ENCODE measurements around the gene RGS2.

The RGS2 gene

DNA sequence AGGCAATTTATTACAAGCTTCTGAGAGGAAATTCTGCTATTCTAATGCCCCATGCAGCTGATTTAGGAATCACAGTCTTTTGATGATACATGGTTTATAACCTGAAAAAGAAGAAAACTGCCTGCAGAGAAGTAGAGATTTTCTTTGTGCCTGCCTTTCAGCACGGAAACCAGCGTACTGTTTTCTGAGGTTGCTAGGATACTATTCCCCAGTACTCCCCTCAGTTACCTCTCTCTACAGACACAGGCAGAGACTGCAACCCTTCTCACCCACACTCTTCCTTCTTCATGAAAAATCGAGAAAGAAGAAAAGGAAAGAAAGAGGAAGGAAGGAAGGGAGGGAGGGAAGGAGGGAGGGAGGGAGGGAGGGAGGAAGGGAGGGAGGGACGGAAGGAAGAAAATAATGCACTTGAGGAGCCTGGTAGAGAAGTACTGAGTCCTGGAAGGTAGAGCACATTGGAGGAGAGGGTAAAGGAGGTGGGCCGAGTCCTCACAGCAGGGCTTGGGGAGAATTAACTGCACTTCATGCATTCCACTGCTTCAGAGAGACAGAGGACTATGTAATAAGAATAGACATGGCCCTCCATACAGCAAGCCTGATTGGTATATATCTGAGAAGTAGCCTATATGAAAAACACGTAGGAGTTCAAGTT is 21.9 kb downstream of the RGS2 start:
- DNase-seq, result no peak

DNA sequence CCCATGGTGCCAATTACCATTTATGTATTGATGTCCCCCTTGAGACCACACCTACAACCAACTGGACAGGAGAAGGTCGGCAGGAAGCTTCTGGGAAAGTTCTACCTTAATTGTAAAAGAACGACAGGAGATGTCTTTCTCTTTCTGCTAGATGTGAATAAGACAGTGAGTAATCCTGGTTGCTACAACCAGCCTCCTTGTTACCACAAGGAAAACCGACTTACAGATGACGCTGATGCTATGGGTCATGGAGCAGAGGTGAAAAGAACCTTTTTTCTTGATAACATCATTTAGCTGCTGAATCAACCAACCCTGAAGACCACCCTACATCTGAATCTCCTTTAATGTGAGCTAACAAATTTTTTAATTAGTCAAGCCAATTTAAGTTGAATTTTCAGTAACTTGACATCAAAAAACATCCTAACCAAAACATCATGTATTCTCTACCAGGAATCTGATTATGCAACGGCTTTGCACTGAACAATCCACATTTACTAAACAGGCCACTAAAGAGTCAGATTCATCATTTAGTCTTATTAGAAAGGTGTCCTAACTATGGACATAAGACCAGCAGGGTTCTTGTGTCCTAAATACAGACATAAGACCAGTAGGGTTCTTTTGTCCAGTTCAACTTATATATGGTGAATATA is 23.0 kb downstream of the RGS2 start:
- no peak for DNase-seq

DNA sequence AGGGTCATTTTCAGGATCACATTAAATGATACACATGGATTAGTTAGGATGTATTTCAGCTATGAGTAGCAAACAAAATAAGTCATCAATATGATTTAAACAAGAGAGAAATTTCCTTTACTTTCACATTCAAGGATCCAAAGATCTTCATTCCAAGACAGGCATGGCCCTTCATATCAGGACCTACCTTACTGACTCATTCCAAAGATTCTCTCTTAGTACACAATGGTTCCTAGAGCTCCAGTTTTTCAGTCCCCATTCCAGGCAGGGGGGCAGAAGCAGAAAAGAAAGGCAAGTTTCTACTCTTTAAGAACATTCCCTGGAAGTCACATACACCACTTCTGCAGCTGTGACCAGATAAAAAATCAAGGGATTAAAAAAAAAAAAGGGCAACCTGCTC is 23.7 kb downstream of the RGS2 start:
- no peak for DNase-seq

DNA sequence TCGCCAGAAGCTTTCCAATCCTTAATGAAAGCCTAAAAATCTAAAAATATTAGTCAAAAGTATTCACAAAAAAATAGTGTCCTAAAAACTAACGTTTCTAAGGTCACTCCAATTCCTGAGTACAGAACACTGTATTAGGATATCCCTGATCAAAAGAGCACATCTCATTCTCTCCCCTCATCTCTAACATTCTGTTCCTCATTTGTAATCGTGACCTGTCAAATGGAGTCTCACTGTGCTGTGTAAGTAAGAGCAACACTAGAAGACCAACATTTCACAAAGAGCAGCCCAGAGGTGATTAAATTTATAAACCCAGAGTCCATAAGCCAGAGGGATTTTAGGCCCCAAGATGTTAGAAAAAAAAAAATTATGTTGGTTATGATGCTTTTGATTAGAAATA is 26.3 kb downstream of the RGS2 start:
- DNase-seq, result no peak

DNA sequence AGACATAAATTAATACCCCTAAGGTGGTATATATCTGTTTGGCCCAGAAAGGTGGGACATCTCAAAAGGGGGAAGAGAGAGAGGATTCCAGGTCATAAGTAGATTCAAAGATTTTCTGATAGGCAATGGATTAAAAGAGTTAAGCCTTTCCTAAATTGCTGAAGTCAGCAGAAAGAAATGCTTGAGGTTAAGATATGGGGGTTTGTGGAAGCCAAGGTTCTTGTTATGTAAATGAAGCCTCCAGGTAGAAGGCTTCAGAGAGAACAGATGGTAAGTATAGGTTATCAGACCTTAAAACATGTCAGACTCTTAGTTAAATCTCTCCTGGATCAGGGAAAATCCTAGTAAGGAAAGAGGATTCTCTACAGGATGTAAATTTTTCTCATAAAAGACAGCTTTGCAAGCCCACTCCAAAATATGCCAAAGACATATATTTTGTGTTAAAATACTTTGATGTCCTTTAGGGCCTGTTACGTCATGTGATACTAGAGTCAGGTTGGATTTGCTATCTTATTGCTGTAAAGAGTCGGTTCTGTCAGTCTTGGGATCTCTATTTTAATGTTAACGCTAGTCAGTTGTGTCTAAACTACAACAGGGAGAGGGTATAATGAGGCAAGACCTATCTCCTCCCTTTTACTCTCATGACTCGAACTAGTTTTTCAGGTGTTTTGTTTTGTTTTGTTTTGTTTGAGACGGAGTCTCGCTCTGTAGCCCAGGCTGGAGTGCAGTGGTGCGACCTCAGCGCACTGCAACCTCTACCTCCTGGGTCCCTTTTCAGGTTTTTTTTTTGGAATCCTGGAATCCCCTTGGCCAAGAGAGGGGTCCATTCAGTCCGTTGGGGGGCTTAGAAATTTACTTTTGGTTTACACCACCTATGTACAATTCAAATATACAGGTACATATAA is 30.6 kb downstream of the RGS2 start:
- DNase-seq, result no peak

DNA sequence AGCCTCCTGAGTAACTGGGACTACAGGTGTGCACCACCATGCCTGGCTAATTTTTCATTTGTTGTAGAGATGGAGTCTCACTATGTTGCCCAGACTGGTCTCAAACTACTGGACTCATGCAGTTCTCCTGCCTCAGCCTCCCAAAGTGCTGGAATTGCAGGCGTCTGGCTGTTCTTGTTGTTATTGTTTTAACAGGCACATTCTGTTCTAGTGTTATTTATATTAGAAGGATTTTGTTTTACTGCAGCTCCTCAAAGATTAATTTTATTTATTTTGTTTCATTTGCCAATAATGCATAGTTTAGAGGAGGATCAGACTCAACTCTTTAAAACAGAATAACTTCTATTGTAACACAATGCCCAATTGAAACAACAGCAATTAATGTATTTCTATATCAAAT is 35.5 kb downstream of the RGS2 start:
- DNase-seq, result no peak

DNA sequence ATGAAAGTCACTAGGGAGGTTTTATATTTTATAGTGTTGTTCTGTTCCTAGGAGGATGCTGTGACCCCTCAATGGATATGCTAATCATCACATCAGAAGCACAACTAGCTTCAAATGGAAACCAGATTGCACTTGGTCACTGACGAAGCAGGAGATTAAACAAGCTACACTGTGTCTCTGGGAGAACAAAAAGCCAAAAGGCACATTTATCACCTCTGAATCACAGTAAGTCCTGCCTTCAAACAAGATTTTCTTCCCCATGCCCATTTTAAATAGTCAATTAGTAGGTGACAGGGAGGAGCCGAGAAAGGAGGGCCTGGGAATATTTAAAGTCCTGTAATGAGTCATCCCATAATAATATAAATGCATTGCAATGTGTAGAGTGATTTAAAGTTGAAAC is 38.1 kb downstream of the RGS2 start:
- DNase-seq, result peak; percentile 67

DNA sequence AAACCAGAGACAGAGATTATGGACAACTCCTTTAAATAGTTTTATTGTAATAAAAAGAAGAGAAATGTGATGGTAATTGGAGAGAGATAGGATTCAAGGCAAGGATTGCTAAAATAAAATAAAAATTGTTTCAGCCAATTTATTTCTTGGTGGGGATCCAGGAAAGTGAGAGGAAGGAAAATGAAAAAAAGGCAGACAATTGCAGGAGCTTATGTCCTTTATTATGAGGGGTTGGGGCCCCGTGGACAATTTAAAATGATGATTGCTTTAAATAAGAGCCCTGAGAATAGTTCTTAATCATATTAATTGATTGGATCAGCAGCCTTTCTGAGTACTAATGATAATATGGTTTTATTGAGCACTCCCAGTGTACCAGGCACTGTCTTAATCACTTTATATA is 40.2 kb downstream of the RGS2 start:
- no peak for DNase-seq

DNA sequence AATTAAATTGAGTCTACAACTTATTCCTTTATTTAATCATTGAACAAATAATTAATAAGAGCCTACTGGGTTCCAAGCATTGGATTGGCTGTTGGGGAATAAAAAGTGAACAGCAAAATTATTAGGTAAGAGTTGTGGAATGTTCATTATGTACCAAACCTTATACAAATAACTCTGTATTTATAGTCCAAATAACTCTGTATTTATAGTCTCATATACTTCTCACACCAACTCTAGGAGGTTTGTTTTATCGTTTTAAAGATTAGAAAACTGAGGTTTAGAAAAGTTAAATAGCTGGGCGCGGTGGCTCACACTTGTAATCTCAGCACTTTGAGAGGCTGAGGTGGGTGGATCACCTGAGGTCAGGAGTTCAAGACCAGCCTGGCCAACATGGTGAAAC is 40.6 kb downstream of the RGS2 start:
- no peak for DNase-seq

DNA sequence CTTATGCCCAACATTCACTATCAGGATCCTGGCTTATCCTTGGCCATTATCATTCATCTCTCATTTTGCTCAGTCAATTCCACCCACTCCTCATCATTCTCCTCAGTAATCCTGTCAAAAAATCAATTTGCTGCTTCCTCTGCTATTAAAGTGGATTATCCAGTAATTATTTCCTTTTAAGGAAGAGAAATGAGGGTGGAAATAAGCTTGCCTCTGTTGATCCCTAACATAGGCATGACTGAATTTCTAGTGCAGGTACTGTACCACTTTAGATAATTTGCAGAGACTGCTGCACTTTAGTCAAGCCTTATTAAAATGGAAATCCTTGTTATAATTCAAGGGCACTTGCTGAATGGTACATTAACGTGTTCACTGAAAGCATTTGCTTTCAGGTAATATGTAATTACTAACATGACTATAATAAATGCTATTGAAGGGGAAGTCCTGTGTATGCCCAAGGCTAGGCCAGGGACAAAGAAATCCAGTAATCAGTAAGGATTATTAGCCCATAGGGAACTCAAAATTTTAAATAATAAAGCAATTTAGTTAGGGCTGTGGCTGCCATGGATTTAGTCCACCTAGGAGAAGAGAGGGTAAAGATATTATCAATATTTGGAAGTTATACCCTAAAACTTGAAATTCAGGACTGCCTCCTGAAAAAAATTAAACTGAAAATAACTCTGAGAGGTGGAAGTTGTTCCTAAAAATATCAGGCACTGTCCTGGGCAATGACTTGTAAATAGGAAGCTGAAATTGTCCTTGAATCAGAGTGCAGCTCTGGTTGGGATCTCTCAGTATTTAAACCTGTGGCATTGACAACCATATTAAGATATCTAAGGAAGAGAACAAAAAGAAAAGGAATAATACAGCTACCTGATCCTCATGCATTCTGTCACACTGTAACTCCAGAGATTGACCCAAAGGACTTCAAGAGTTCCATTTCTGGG is 43.4 kb downstream of the RGS2 start:
- DNase-seq, result no peak

DNA sequence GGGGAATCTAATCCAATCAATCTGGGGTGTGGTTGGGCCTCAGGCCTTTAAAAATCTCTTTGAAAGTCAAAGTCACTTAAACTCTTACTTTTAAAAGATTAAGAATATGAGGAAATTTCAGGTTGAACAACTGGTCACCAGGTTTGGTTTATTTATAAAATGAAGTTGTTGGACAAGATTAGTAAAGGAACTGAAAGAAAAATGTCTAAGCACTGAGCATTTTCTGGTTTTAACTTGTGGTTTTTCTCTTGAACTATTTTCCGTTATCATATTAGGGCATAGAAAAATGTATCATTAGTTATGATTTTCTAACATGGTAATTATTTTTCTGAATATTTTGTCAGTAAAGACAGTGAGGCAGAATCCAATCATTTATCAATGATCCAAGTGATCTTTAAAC is 49.6 kb downstream of the RGS2 start:
- DNase-seq, result no peak

DNA sequence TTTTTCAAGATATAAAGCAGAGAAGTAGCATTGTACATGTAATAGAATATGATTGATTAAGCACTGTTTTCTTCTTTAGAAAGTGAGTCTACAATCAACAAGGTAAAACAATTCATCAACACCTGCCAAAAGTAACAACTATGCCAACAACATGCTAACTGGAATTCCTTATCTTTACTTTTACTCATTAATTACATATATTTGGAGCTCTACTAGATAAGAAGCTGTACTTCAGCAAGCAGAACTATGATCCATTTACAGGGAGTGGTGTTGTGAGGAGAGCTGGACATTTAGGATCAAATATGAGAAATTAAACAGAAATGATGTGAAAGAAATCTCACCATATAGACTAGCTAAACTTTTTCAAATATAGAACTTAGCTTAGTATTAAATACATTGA is 51.0 kb downstream of the RGS2 start:
- no peak for DNase-seq

DNA sequence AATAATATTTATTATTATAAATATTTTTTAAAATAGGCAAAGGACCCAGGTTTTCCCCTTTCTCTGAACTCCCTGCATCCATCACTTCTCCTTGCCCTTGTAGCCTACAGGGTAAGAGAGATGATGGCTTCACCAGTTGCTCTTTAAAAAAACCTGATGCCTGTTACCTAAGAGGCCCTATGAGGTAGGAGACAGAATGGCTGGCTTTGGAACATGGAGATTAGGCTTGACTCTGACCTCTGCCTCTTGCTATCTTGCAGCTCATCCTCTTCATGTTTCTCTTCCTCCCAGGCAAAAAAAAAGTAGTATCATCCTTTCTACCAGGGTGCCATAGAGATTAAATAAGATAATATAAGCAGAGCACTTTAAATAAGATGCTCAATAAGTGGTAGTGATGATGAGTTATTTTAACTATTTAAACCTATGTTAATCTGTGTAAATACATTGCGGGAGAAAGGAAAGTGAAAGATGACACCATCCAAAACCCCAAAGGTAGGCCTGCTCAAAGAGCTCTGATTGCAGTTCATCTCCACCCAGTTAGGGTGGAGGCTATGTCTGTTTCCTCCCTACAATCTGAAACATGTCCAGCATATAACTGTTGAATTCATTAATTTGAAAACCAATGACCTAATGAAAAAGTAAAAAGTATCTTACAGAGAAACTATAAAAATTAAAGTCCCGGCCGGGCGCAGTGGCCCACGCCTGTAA is 51.8 kb downstream of the RGS2 start:
- no peak for DNase-seq

DNA sequence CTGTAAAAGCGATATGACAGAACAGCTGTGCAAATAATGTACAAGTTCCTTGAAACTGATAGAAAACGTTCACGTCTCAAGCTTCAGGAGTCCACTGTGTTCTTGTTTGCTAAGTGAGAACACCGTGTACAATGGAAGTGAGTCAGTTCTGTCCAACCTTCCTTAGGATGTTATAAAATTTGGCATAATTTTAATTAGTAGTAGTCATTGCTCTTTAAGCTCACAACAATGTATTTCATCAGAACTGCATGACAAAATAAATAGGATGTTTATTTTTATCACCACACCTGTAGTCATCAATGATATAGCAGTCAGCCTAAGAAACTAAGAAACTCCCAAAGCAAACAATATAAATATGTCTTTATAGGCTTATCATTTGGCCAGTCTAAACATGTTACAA is 53.0 kb downstream of the RGS2 start:
- DNase-seq, result no peak
